ENCODE results near the gene DNAJC1.

The DNAJC1 gene

GRCh38 chr10:21964983-21965665 lies 38.4 kb downstream of the DNAJC1 start:
- DNase-seq (ENCODE audit: insufficient read length, low spot score) (no peak), FAIRE-seq (no peak)

GRCh38 chr10:21962358-21962757 lies 41.2 kb downstream of the DNAJC1 start:
- no peak for FAIRE-seq
- no peak for DNase-seq (ENCODE audit: insufficient read length, low spot score)

GRCh38 chr10:21961847-21962246 lies 41.7 kb downstream of the DNAJC1 start:
- FAIRE-seq = no peak
- DNase-seq (ENCODE audit: insufficient read length, low spot score) = no peak

- FAIRE-seq = no peak
- DNase-seq (ENCODE audit: insufficient read length, low spot score) = no peak
Observed at GRCh38 chr10:21959998-21960397, 43.5 kb downstream of the DNAJC1 start.

GRCh38 chr10:21954690-21955089 lies 48.8 kb downstream of the DNAJC1 start:
- no peak for DNase-seq (ENCODE audit: insufficient read length, low spot score)
- FAIRE-seq = no peak

- DNase-seq (ENCODE audit: insufficient read length, low spot score) (no peak), FAIRE-seq (no peak)
Observed at GRCh38 chr10:21954132-21954531, 49.4 kb downstream of the DNAJC1 start.

GRCh38 chr10:21953585-21954057 lies 49.9 kb downstream of the DNAJC1 start:
- DNase-seq (ENCODE audit: insufficient read length, low spot score) = peak; percentile 61
- no peak for FAIRE-seq

- no peak for FAIRE-seq
- DNase-seq (ENCODE audit: insufficient read length, low spot score) = no peak
Observed at GRCh38 chr10:21950566-21950965, 53.0 kb downstream of the DNAJC1 start.

GRCh38 chr10:21946946-21947345 lies 56.6 kb downstream of the DNAJC1 start:
- FAIRE-seq = no peak
- no peak for DNase-seq (ENCODE audit: insufficient read length, low spot score)

GRCh38 chr10:21944727-21945386 lies 58.7 kb downstream of the DNAJC1 start:
- DNase-seq (ENCODE audit: insufficient read length, low spot score) (no peak), FAIRE-seq (no peak)

- FAIRE-seq (no peak), DNase-seq (ENCODE audit: insufficient read length, low spot score) (no peak)
Observed at GRCh38 chr10:21943633-21944265, 59.8 kb downstream of the DNAJC1 start.

GRCh38 chr10:21935439-21936023 lies 68.0 kb downstream of the DNAJC1 start:
- DNase-seq (ENCODE audit: insufficient read length, low spot score) (no peak), FAIRE-seq (no peak)

- no peak for DNase-seq (ENCODE audit: insufficient read length, low spot score)
- FAIRE-seq = no peak
Observed at GRCh38 chr10:21934307-21934706, 69.2 kb downstream of the DNAJC1 start.

- peak; percentile 40 for FAIRE-seq
Observed at GRCh38 chr10:21929070-21929469, 74.5 kb downstream of the DNAJC1 start.

GRCh38 chr10:21927631-21928353 lies 75.7 kb downstream of the DNAJC1 start:
- FAIRE-seq = no peak
- no peak for DNase-seq (ENCODE audit: insufficient read length, low spot score)

More at GRCh38 chr10:21929070-21929469, 74.5 kb downstream of the DNAJC1 start:
- DNase-seq (ENCODE audit: insufficient read length, low spot score) = no peak

GRCh38 chr10:21926949-21927348 lies 76.6 kb downstream of the DNAJC1 start:
- peak; percentile 9 for FAIRE-seq
- DNase-seq (ENCODE audit: insufficient read length, low spot score) = peak; percentile 51

- no peak for FAIRE-seq
- no peak for DNase-seq (ENCODE audit: insufficient read length, low spot score)
Observed at GRCh38 chr10:21926358-21926925, 77.1 kb downstream of the DNAJC1 start.

- DNase-seq (ENCODE audit: insufficient read length, low spot score) (no peak), FAIRE-seq (no peak)
Observed at GRCh38 chr10:21925851-21926250, 77.7 kb downstream of the DNAJC1 start.

- FAIRE-seq = peak; percentile 4
- no peak for DNase-seq (ENCODE audit: insufficient read length, low spot score)
Observed at GRCh38 chr10:21924511-21924910, 79.0 kb downstream of the DNAJC1 start.

GRCh38 chr10:21920633-21921032 lies 82.9 kb downstream of the DNAJC1 start:
- DNase-seq (ENCODE audit: insufficient read length, low spot score) = no peak
- FAIRE-seq = no peak

All from HTR-8/SVneo (cell line).